Adrenal gland (tissue), 12 donors: ENCODE data around the gene MRPS7. TPM values are rescaled to one million over a fixed set of nuclear protein-coding genes. Genes with fewer than 3 reads are reported as not detected.
A peak's percentile ranks its signal among the peaks of the same experiment; 100 is the strongest.

Source experiments
- DNase-seq, 7 donors: peaks; one replicate each; pipeline ENCODE4 v3.0.0-alpha.2; 2019 to 2020
- H3K27ac ChIP-seq, 5 donors: fragments of 200-600 bp; sonication (generic) in 4 of 5; 1 replicate in 3 of 5; 2 replicates in 2 of 5; pipeline versions ENCODE4 v1.5.1 to v1.8.0; 2016 to 2020; ENCODE audit warnings: mild to moderate bottlenecking in 1 of 5
- H3K27me3 ChIP-seq: fragments of 200-600 bp; 2 replicates; pipeline ENCODE4 v1.8.0; 2021
- H3K36me3 ChIP-seq, 2 donors: fragments of 200-600 bp; replicated peaks in 1 of 2; 1 replicate in 1 of 2; 2 replicates in 1 of 2; pipeline versions ENCODE4 v1.5.1 to v1.8.0; 2018 to 2022
- H3K4me1 ChIP-seq, 2 donors: fragments of 200-600 bp; replicated peaks in 1 of 2; 1 replicate in 1 of 2; 2 replicates in 1 of 2; pipeline versions ENCODE4 v1.5.1 to v1.8.0; 2018 to 2021
- H3K4me3 ChIP-seq, 4 donors: fragments of 200-600 bp; sonication (generic) in 3 of 4; one replicate each; pipeline ENCODE4 v1.5.1; 2016 to 2018
- H3K9me3 ChIP-seq, 3 donors: fragments of 200-600 bp; sonication (generic) in 1 of 3; replicated peaks in 1 of 3; 1 replicate in 2 of 3; 2 replicates in 1 of 3; pipeline versions ENCODE4 v1.5.1 to v1.8.0; 2016 to 2021
- POLR2A ChIP-seq, 2 donors: fragments of 450-650 bp; IDR thresholded peaks; one replicate each; pipeline ENCODE4 v1.6.1; 2017; ENCODE audit warnings: antibody characterized with exemption in 2 of 2, mild to moderate bottlenecking in 2 of 2, moderate library complexity in 1 of 2
- WGBS, 4 donors: extraction: QIAGEN DNeasy Blood & Tissue Kit in 2 of 4; methylation state at CpG; one replicate each; pipeline versions ENCODE4 v1.1.5 to v1.1.7; 2013 to 2017; 5-methylcytosine and 5-hydroxymethylcytosine counted together
- intact Hi-C, 2 donors: fragments of 100-400 bp; cut with DNase I; formaldehyde crosslinking; loops; one replicate each; pipeline versions ENCODE4 v1.14.1 to v1.15.0; 2022 to 2023
- polyA plus RNA-seq, 3 donors: library from polyadenylated mRNA; stranded (reverse); fragments of 200-250 nt in 2 of 3; fragments of 350-450 nt in 1 of 3; fragmentation: Illumina TruSeq in 1 of 3; extraction: RNeasy Lipid Tissue Mini Kit (QIAGEN cat#74804) in 1 of 3; gene quantifications; one replicate each; pipeline ENCODE4 v1.2.3, GENCODE V29; 2013 to 2014
- total RNA-seq, 9 donors: library from RNA; depleted of rRNA in 4 of 9; stranded (reverse); fragments of >200 nt in 4 of 9; fragments of 120-200 nt in 1 of 9; fragmentation: NEBNext Ultra II Directional in 1 of 9; extraction: Animal tissue kit (Norgen Biotek cat#: 25700) in 1 of 9; gene quantifications; one replicate each; pipeline versions ENCODE4 v1.1.0 to v1.2.4, GENCODE V29; 2013 to 2023
- TF ChIP-seq, protein P1 (sequence below), 6 experiments: fragments of 450-650 bp in 4 of 6; fragments of 200-600 bp in 2 of 6; sonication (generic) in 1 of 6; IDR thresholded peaks; 1 replicate in 5 of 6; 2 replicates in 1 of 6; pipeline versions ENCODE4 v1.5.1 to v1.8.0; 2016 to 2021; ENCODE audit warnings: antibody characterized with exemption in 6 of 6, mild to moderate bottlenecking in 2 of 6, moderate library complexity in 1 of 6
- donor health status: healthy with polysubstance abuse.
- donor health status: Bipolar disorder and iron deficiency.
- donor health status: DM: yes; HTN: yes; CAD: no.
- donor health status: DM: no; HTN: no; CAD: no.
- donor health status: DM: no; HTN: no; CAD: no.
- donor health status: DM: yes; HTN: yes; CAD: no.

The MRPS7 gene
- total and polyA plus RNA-seq, 12 donors = 47.7 to 127 (median 75.0) TPM

DNA sequence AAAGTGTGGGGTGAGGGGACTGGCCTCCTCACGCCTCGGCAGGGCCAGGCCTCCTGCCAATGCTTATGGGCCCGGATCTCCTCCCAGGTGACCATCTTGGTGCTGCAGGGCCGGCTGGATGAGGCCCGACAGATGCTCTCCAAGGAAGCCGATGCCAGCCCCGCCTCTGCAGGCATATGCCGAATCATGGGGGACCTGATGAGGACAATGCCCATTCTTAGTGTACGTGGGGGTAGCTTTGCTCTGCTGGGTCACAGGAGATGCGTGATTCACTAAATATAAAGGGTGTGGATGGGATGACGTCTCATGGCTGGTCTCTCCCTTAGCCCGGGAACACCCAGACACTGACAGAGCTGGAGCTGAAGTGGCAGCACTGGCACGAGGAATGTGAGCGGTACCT is 36.7 kb upstream of the MRPS7 start:
- Histone ChIP-seq H3K4me1 (no peaks in the 10 kb centered on the region), H3K27ac (no peak overlapping the region), H3K27me3 (no peaks in the 10 kb centered on the region), H3K9me3 (no peaks in the 10 kb centered on the region), H3K4me3 (no peak overlapping the region), H3K36me3 (peaks cover 0 to 49% of the 10 kb centered on the region in 2 donors)
- DNase-seq = no peak
- TF ChIP-seq, protein P1, sequence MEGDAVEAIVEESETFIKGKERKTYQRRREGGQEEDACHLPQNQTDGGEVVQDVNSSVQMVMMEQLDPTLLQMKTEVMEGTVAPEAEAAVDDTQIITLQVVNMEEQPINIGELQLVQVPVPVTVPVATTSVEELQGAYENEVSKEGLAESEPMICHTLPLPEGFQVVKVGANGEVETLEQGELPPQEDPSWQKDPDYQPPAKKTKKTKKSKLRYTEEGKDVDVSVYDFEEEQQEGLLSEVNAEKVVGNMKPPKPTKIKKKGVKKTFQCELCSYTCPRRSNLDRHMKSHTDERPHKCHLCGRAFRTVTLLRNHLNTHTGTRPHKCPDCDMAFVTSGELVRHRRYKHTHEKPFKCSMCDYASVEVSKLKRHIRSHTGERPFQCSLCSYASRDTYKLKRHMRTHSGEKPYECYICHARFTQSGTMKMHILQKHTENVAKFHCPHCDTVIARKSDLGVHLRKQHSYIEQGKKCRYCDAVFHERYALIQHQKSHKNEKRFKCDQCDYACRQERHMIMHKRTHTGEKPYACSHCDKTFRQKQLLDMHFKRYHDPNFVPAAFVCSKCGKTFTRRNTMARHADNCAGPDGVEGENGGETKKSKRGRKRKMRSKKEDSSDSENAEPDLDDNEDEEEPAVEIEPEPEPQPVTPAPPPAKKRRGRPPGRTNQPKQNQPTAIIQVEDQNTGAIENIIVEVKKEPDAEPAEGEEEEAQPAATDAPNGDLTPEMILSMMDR (IDR thresholded peaks at IDR 0.05) = no peak
- no peak for TF ChIP-seq POLR2A (IDR thresholded peaks at IDR 0.05)
- intact Hi-C loops = no loop called here
- WGBS, 4 donors = 79 to 85% (median 82%) methylated on average over 11 to 14 of the region's 14 CpGs

DNA sequence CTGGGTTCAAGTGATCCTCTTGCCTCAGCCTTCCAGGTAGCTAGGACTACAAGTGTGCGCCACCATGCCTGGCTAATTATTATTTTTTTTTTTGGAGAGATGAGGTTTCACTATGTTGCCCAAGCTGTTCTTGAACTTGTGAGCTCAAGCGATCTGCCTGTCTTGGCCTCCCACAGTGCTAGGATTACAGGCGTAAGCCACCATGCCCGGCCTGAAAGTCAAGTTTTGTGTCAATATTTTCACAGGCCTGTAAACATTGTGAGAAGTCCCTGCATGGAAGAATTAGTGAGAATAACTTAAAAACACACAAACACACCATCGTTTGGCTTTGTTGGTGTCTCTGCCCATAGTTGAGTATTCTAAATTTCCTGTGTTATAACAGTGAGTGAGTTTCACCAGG is 34.0 kb upstream of the MRPS7 start:
- WGBS, 4 donors = 83 to 94% (median 88%) methylated on average over 5 of the region's 5 CpGs
- H3K9me3 ChIP-seq = no peaks in the 10 kb centered on the region
- peak overlapping the region in 2 of 5 donors; percentile 26 to 86 for H3K27ac ChIP-seq
- intact Hi-C loops = no loop called here
- peaks cover 0 to 72% of the 10 kb centered on the region in 2 donors for H3K36me3 ChIP-seq
- DNase-seq = no peak
- TF ChIP-seq POLR2A (IDR thresholded peaks at IDR 0.05) = no peak
- TF ChIP-seq, protein P1 (IDR thresholded peaks at IDR 0.05) = no peak
- no peaks in the 10 kb centered on the region for H3K27me3 ChIP-seq
- no peaks in the 10 kb centered on the region for H3K4me1 ChIP-seq
- H3K4me3 ChIP-seq = no peak overlapping the region

DNA sequence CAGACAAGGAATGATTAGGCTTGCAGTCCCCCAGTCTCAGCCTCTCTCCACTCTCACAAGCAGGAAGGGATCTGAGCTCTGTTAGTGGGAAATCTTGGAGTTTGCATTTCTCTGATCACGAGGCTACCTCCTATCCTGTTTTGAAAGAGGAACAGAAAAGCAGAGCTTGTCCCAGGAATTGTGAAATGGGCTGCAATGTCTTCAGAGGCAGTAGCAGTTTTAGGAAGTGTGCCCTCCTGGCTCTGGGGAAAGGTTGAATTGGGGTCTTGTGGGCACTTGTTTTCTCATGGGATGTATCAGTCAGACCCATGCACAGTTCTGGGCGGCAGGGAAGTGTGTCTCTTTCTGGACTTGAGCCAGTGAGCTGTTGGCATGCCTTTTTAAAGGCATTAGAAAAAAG is 33.4 kb upstream of the MRPS7 start:
- peak overlapping the region in 3 of 5 donors; percentile 26 to 86 (median 26) for H3K27ac ChIP-seq
- WGBS, 4 donors = 56 to 74% (median 58%) methylated on average over 2 of the region's 2 CpGs
- intact Hi-C loops = no loop called here
- TF ChIP-seq POLR2A (IDR thresholded peaks at IDR 0.05) = no peak
- TF ChIP-seq, protein P1 (IDR thresholded peaks at IDR 0.05) = no peak
- no peak overlapping the region for H3K4me3 ChIP-seq
- H3K9me3 ChIP-seq = no peaks in the 10 kb centered on the region
- peak in 2 of 7 donors; percentile 61 to 63 for DNase-seq
- H3K4me1 ChIP-seq = no peaks in the 10 kb centered on the region
- peaks cover 0 to 71% of the 10 kb centered on the region in 2 donors for H3K36me3 ChIP-seq
- H3K27me3 ChIP-seq = no peaks in the 10 kb centered on the region

DNA sequence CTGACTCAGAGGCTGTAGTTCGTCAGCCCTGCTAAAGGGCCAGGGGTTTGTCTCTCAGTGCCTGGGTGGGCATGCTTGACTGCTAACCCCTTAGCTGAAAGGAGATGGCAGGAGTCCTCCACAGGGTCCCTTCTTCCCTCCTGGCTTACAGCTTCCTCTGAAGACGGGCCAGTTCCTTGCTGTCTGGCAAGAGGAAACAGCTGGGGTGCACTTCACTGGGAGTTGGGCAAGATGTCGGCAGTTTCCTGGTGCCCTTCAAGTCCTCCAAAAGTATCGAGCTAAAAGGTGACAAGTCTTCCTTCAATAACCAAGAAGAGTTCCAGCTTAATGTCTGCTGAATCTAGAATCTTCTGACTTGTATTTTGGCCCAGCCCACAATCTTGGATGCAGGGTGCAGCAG is 32.8 kb upstream of the MRPS7 start:
- 45 to 77% (median 74%) methylated on average over 2 to 4 of the region's 4 CpGs for WGBS, 4 donors
- TF ChIP-seq POLR2A (IDR thresholded peaks at IDR 0.05) = no peak
- TF ChIP-seq, protein P1 (IDR thresholded peaks at IDR 0.05) = no peak
- no peaks in the 10 kb centered on the region for H3K9me3 ChIP-seq
- no peak overlapping the region for H3K4me3 ChIP-seq
- no peaks in the 10 kb centered on the region for H3K4me1 ChIP-seq
- H3K27me3 ChIP-seq = no peaks in the 10 kb centered on the region
- intact Hi-C loops = no loop called here
- DNase-seq = peak in 2 of 7 donors; percentile 49 to 53
- peaks cover 0 to 65% of the 10 kb centered on the region in 2 donors for H3K36me3 ChIP-seq
- peak overlapping the region in 3 of 5 donors; percentile 22 to 86 (median 26) for H3K27ac ChIP-seq
